Heart right ventricle (tissue), 16 donors: Measurements from ENCODE around the gene GTF2IRD1. TPM values are rescaled to one million over a fixed set of nuclear protein-coding genes. Genes with fewer than 3 reads are reported as not detected.
A peak's percentile ranks its signal among the peaks of the same experiment; 100 is the strongest.

Experiments
- ATAC-seq, 8 donors: fragments of 200-7000 bp; cut with Tn5 transposase; one replicate each; pipeline ENCODE4 v1.9.1; 2020; ENCODE audit warnings: mild to moderate bottlenecking in 8 of 8, moderate library complexity in 8 of 8, moderate number of reproducible peaks in 1 of 8
- DNase-seq, 2 donors: peaks; one replicate each; pipeline ENCODE4 v3.0.0-alpha.2; 2020
- H3K27ac ChIP-seq, 10 donors: fragments of 200-600 bp; sonication (generic) in 2 of 10; one replicate each; pipeline versions ENCODE4 v1.5.0 to v1.8.0; 2020 to 2022; ENCODE audit warnings: mild to moderate bottlenecking in 3 of 10
- H3K27me3 ChIP-seq, 7 donors: fragments of 200-600 bp; one replicate each; pipeline ENCODE4 v1.8.0; 2021 to 2022; ENCODE audit warnings: mild to moderate bottlenecking in 2 of 7
- H3K36me3 ChIP-seq, 9 donors: fragments of 200-600 bp; sonication (generic) in 1 of 9; one replicate each; pipeline versions ENCODE4 v1.5.0 to v1.8.0; 2020 to 2022; ENCODE audit warnings: mild to moderate bottlenecking in 2 of 9
- H3K4me1 ChIP-seq, 9 donors: fragments of 200-600 bp; sonication (generic) in 1 of 9; one replicate each; pipeline versions ENCODE4 v1.5.0 to v1.8.0; 2020 to 2022; ENCODE audit warnings: mild to moderate bottlenecking in 4 of 9
- H3K4me3 ChIP-seq, 10 donors: fragments of 200-600 bp; sonication (generic) in 2 of 10; one replicate each; pipeline versions ENCODE4 v1.5.0 to v1.8.0; 2020 to 2022; ENCODE audit warnings: mild to moderate bottlenecking in 7 of 10, moderate library complexity in 2 of 10
- H3K9me3 ChIP-seq, 11 donors: fragments of 200-600 bp in 10 of 11; sonication (generic) in 2 of 11; one replicate each; pipeline versions ENCODE4 v1.5.0 to v1.8.0; 2013 to 2022; ENCODE audit warnings: mild to moderate bottlenecking in 2 of 11, control low read depth in 1 of 11, moderate library complexity in 1 of 11
- CTCF ChIP-seq, 9 donors: fragments of 200-600 bp; sonication (generic) in 2 of 9; IDR thresholded peaks; one replicate each; pipeline versions ENCODE4 v1.5.0 to v1.8.0; 2021 to 2022; ENCODE audit warnings: antibody characterized with exemption in 9 of 9, mild to moderate bottlenecking in 5 of 9, moderate library complexity in 1 of 9
- WGBS, 2 donors: extraction: QIAGEN DNeasy Blood & Tissue Kit; methylation state at CpG; one replicate each; pipeline ENCODE4 v1.1.7; 2013; ENCODE audit warnings: inconsistent platforms in 1 of 2; 5-methylcytosine and 5-hydroxymethylcytosine counted together
- intact Hi-C, 10 donors: fragments of 100-400 bp; cut with DNase I; formaldehyde crosslinking; loops; one replicate each; pipeline versions ENCODE4 v1.11.1 to v1.14.2; 2022
- polyA plus RNA-seq, 2 donors: library from polyadenylated mRNA; stranded (reverse); fragments of 200-250 nt; gene quantifications; one replicate each; pipeline ENCODE4 v1.2.3, GENCODE V29; 2013
- total RNA-seq, 10 donors: library from RNA; stranded (reverse); fragmentation: NEBNext Ultra II Directional in 3 of 10; extraction: Animal tissue kit (Norgen Biotek cat#: 25700) in 3 of 10; gene quantifications; one replicate each; pipeline versions ENCODE4 v1.2.1 to v1.2.4, GENCODE V29; 2021 to 2023
- donor health status: Arrhythmogenic right ventricular cardiomyopathy.
- donor health status: ischemic (EF 13 %, LVEDD 7.1; RV severe dilation, severe dysfunction).
- donor health status: healthy with polysubstance abuse.
- donor health status: DM: no; HTN: yes; CAD: no.
- donor health status: DM: no; HTN: no; CAD: no.
- donor health status: ischemic (EF 25% LVEDD 6.9; RV normal size, moderate dysfunction).
- donor health status: ischemic (EF 25% LVEDD 5.7; RV mildly dilated, moderate dysfunction).
- donor health status: healthy.
- donor health status: DM: yes; HTN: yes; CAD: no.
- donor health status: Ischemic cardiomyopathy.
- donor health status: ischemic (EF 35%, LVEDD 5.7; RV mildly dilated, moderate dysfunction).
- donor health status: nonischemic (EF 11% LVEDD 7.7; RV severe dilation, severe dysfunction).
- donor health status: DM: yes; HTN: yes; CAD: no.
- donor health status: PGD.
- donor health status: ischemic (EF 29% LVEDD 5.4; RV normal size, mild dysfunction).
- donor health status: nonischemic (EF 23%, LVEDD 6.1; RV moderate dilation, normal function).

The GTF2IRD1 gene
- total and polyA plus RNA-seq, 12 donors, result 11.7 to 36.6 (median 18.0) TPM

- Histone ChIP-seq H3K27ac (peak overlapping the region in 6 of 10 donors; percentile 35 to 65 (median 54)), H3K36me3 (peaks cover 0 to 18% (median 0%) of the 10 kb centered on the region in 9 donors), H3K4me3 (no peak overlapping the region), H3K27me3 (no peaks in the 10 kb centered on the region), H3K9me3 (no peaks in the 10 kb centered on the region), H3K4me1 (peaks cover 4 to 27% (median 15%) of the 10 kb centered on the region in 9 donors)
- WGBS, 2 donors, result 82 to 90% methylated on average over 18 of the region's 18 CpGs
- DNase-seq, result no peak
- no peak for TF ChIP-seq CTCF (IDR thresholded peaks at IDR 0.05)
- peak in 4 of 8 donors; percentile 7 to 22 (median 10) for ATAC-seq
- intact Hi-C loops, result no loop called here
Measured at GRCh38 chr7:74586258-74587175, 132.8 kb downstream of the GTF2IRD1 start.

GRCh38 chr7:74587435-74588126 lies 133.9 kb downstream of the GTF2IRD1 start:
- Histone ChIP-seq H3K4me3 (peak overlapping the region in 5 of 10 donors; percentile 3 to 24 (median 17)), H3K4me1 (peaks cover 4 to 27% (median 15%) of the 10 kb centered on the region in 9 donors), H3K27ac (peak overlapping the region in 7 of 10 donors; percentile 17 to 65 (median 52)), H3K9me3 (no peaks in the 10 kb centered on the region), H3K27me3 (no peaks in the 10 kb centered on the region), H3K36me3 (peaks cover 0 to 28% (median 0%) of the 10 kb centered on the region in 9 donors)
- peak; percentile 85 to 89 for DNase-seq
- intact Hi-C loops, result no loop called here
- 33 to 36% methylated on average over 13 of the region's 13 CpGs for WGBS, 2 donors
- no peak for TF ChIP-seq CTCF (IDR thresholded peaks at IDR 0.05)
- ATAC-seq, result peak; percentile 84 to 97 (median 94)

GRCh38 chr7:74590813-74591212 lies 137.1 kb downstream of the GTF2IRD1 start:
- no peak overlapping the region for H3K4me3 ChIP-seq
- 91 to 95% methylated on average over 16 of the region's 16 CpGs for WGBS, 2 donors
- TF ChIP-seq CTCF (IDR thresholded peaks at IDR 0.05), result no peak
- H3K36me3 ChIP-seq, result peaks cover 0 to 53% (median 5%) of the 10 kb centered on the region in 9 donors
- no peaks in the 10 kb centered on the region for H3K9me3 ChIP-seq
- no peak overlapping the region for H3K27ac ChIP-seq
- intact Hi-C loops, result no loop called here
- H3K4me1 ChIP-seq, result peaks cover 4 to 20% (median 15%) of the 10 kb centered on the region in 9 donors
- ATAC-seq (no peak), DNase-seq (no peak)
- H3K27me3 ChIP-seq, result no peaks in the 10 kb centered on the region

GRCh38 chr7:74598558-74598957 lies 144.9 kb downstream of the GTF2IRD1 start:
- H3K9me3 ChIP-seq, result no peaks in the 10 kb centered on the region
- no peak for TF ChIP-seq CTCF (IDR thresholded peaks at IDR 0.05)
- H3K4me3 ChIP-seq, result no peak overlapping the region
- 100% methylated on average over 1 of the region's 1 CpG for WGBS, 2 donors
- no peaks in the 10 kb centered on the region for H3K27me3 ChIP-seq
- H3K4me1 ChIP-seq, result no peaks in the 10 kb centered on the region
- DNase-seq (no peak), ATAC-seq (peak in 1 of 8 donors; percentile 25)
- H3K36me3 ChIP-seq, result peaks cover 0 to 70% (median 5%) of the 10 kb centered on the region in 9 donors
- intact Hi-C loops, result no loop called here
- no peak overlapping the region for H3K27ac ChIP-seq
